Measurements from ENCODE around the gene HPSE2. TPM values are rescaled to one million over a fixed set of nuclear protein-coding genes. Genes with fewer than 3 reads are reported as not detected.

The HPSE2 gene
- total RNA-seq, 1 donor from 2014 or later: not detected

DNA sequence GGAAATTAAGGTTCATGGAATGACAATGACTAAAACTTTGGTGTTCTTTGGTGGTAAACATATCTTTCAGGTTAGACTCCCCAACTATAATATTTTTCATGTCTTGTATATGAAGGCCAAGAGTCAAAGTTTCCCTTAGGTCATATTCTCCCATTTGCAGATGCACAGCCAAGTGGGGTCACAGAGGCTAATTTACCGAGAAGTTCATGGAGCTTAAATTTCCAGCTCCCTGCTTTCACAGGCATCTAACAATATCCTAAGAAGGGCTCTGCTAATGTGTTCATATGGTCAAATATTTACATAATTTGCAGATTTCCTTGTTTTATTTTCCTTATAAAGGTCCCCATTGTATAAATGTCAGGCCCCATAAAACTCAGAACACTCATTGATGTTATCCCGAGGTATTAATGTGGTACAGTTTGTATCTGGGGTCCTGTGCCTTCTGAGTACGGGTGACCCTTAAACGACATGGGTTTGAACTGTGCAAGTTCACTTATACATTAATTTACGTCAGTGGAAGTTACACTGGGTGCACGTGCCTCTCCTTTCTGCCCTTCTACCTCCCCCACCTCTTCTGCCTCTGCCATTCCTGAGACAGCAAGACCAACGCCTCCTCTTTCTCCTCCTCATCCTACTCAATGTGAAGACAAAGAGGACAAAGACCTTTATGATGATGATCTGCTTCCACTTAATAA lies 603.0 kb downstream of the HPSE2 start:
- Mint-ChIP-seq H3K27ac (no peak overlapping the region), H3K36me3 (ENCODE audit: low read depth) (no peaks in the 10 kb centered on the region), H3K4me1 (no peaks in the 10 kb centered on the region), H3K4me3 (no peak overlapping the region), H3K9me3 (no peaks in the 10 kb centered on the region), H3K27me3 (peaks cover 5% of the 10 kb centered on the region)
- DNase-seq: no peak
- intact Hi-C loops (cut with micrococcal nuclease): no loop called here

DNA sequence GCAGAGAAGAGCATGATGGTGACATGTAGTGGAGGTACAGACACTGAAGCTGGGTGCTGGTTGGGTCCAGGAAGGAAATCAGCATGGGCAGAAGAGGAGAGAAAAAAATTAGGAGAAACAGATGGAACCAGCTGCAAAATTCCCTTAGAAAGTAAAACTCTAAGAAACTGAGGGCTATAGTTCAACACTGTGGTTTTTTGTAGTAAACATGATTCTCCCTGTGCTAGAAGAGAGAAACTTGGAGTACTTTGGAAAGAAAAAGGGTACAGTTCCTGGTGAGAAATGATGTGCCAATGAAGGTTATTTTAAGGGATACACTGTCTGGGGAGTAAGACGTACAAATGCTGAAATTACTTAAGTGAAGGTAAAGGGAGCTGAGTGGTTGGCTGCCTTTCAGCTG lies 607.4 kb downstream of the HPSE2 start:
- Mint-ChIP-seq H3K27ac (no peak overlapping the region), H3K4me3 (no peak overlapping the region), H3K36me3 (ENCODE audit: low read depth) (no peaks in the 10 kb centered on the region), H3K9me3 (no peaks in the 10 kb centered on the region), H3K4me1 (no peaks in the 10 kb centered on the region), H3K27me3 (peaks cover 4% of the 10 kb centered on the region)
- no peak for DNase-seq
- intact Hi-C loops (cut with micrococcal nuclease): no loop called here

DNA sequence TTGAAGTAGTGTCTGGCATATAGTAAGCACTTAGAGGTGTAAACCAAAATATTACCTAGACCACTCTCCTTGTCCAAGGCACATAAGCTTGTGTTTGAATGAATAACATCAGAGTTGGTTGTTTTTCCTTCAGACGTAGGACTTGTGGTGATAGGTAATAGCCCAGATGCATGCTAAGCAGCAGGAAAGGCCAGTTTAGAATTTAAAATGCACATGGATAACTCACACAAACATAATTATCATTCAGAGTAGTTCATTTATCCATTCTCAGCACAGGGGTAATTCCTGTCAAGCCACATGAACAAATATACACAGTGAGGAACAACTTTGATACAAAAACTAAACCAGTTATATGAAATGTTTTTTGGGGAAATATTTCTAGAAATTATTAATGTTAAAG lies 607.9 kb downstream of the HPSE2 start:
- Mint-ChIP-seq H3K36me3 (ENCODE audit: low read depth) (no peaks in the 10 kb centered on the region), H3K27me3 (peaks cover 6% of the 10 kb centered on the region), H3K4me3 (no peak overlapping the region), H3K27ac (no peak overlapping the region), H3K9me3 (no peaks in the 10 kb centered on the region), H3K4me1 (no peaks in the 10 kb centered on the region)
- no peak for DNase-seq
- intact Hi-C loops (cut with micrococcal nuclease): no loop called here

DNA sequence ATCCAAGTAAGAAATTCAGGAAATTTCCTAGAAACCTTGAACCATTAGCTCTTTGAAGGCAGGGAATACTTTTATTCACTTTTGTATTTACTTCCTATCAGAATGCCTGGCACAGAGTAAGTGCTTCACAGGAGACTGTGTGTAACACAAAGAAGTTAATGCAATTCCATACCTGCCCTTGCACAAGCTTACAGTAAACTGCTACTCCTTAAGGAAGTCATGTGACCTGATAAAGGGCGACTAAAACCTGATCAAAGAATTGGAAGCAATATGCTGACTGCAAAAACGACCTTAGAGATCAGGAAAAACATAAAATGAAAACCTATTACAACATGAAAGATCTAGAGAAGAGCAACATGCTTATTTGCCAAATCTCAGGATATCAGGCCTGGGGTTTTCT lies 610.7 kb downstream of the HPSE2 start:
- intact Hi-C loops (cut with micrococcal nuclease): no loop called here
- Mint-ChIP-seq H3K4me1 (no peaks in the 10 kb centered on the region), H3K27ac (no peak overlapping the region), H3K36me3 (ENCODE audit: low read depth) (no peaks in the 10 kb centered on the region), H3K4me3 (no peak overlapping the region), H3K9me3 (no peaks in the 10 kb centered on the region), H3K27me3 (peaks cover 6% of the 10 kb centered on the region)
- no peak for DNase-seq

DNA sequence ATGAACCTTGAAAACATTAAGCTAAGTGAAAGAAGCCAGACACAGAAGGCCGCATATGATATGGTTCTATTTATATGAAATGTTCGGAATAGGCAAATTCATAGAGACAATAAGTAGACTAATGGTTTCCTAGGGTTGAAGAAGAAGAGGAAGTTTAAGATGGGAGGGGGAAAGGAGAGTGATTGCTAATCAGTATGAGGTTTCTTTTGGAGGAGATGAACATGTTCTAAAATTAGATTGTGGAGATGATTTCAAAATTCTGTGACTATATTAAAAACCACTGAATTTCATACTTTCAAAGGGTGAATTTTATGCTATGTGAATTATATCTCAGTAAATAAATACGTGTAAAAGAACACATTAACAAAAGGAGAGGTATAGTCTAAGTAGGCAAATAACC lies 612.5 kb downstream of the HPSE2 start:
- peaks cover 5% of the 10 kb centered on the region for H3K27me3 Mint-ChIP-seq
- DNase-seq: no peak
- H3K9me3 Mint-ChIP-seq: no peaks in the 10 kb centered on the region
- intact Hi-C loops (cut with micrococcal nuclease): no loop called here
- no peak overlapping the region for H3K4me3 Mint-ChIP-seq
- H3K27ac Mint-ChIP-seq: no peak overlapping the region
- no peaks in the 10 kb centered on the region for H3K36me3 Mint-ChIP-seq (ENCODE audit: low read depth)
- H3K4me1 Mint-ChIP-seq: no peaks in the 10 kb centered on the region

DNA sequence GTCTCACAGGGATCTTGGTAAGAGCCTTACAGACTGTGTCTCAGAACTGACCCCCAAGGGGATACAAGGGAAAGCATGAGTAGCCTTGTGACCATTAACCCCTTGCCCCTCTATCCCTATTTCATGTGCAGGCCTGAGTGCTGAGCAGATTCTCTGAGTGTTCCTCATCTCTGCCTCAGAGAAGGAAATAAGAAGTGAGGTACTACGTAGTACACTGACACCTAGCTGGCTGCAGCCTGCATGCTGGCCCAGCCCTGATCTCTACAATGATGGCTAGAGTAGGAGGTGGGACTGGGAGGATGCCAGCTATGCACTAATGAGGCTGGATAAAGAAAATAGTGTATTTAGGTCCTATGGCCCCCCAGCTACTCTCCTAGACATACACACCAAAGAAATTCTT lies 614.0 kb downstream of the HPSE2 start:
- Mint-ChIP-seq H3K4me1 (no peaks in the 10 kb centered on the region), H3K4me3 (no peak overlapping the region), H3K27me3 (peaks cover 2% of the 10 kb centered on the region), H3K27ac (no peak overlapping the region), H3K9me3 (no peaks in the 10 kb centered on the region), H3K36me3 (ENCODE audit: low read depth) (no peaks in the 10 kb centered on the region)
- no peak for DNase-seq
- intact Hi-C loops (cut with micrococcal nuclease): no loop called here

DNA sequence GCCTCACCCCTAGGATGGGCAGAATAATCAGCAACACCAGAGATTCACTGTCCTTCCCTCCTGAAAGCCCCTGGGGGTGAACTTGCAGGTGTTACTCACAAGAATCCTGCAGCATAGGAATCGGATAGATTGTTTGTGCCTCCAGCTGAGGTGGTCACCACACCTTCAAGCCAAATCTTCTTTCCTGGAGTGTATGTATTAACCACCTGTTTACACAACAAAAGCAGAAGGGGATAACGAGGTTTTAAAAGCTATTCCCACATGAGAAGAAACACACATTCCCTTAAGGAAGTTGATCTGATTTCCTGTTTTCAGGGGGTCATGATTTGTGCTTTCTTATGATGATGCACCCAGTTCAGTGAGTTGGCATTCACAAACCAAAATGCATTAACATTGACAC lies 615.1 kb downstream of the HPSE2 start:
- intact Hi-C loops (cut with micrococcal nuclease): no loop called here
- Mint-ChIP-seq H3K4me1 (no peaks in the 10 kb centered on the region), H3K27me3 (peaks cover 2% of the 10 kb centered on the region), H3K27ac (no peak overlapping the region), H3K4me3 (no peak overlapping the region), H3K9me3 (no peaks in the 10 kb centered on the region), H3K36me3 (ENCODE audit: low read depth) (no peaks in the 10 kb centered on the region)
- no peak for DNase-seq

DNA sequence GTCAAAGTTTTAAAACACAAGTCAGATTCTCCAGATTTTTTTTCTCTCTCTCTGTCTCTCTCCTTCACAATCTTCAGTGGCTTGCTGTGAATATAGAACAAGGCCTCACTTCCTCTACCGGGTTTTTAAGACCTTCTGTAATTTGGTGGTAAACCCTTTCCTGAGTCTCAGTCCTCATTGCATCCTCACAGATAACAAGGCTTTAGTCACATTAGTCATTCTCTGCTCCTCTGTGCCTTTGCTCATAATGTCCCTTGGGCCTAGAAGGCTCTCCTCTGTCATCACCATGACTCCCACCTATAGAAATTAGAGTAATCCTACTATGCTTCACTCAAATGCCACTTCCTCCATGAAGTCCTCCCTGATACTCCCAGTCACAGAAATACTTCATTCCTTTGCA lies 616.2 kb downstream of the HPSE2 start:
- no peak overlapping the region for H3K4me3 Mint-ChIP-seq
- H3K27me3 Mint-ChIP-seq: peaks cover 2% of the 10 kb centered on the region
- intact Hi-C loops (cut with micrococcal nuclease): no loop called here
- no peak overlapping the region for H3K27ac Mint-ChIP-seq
- no peaks in the 10 kb centered on the region for H3K36me3 Mint-ChIP-seq (ENCODE audit: low read depth)
- no peaks in the 10 kb centered on the region for H3K4me1 Mint-ChIP-seq
- no peak for DNase-seq
- no peaks in the 10 kb centered on the region for H3K9me3 Mint-ChIP-seq

DNA sequence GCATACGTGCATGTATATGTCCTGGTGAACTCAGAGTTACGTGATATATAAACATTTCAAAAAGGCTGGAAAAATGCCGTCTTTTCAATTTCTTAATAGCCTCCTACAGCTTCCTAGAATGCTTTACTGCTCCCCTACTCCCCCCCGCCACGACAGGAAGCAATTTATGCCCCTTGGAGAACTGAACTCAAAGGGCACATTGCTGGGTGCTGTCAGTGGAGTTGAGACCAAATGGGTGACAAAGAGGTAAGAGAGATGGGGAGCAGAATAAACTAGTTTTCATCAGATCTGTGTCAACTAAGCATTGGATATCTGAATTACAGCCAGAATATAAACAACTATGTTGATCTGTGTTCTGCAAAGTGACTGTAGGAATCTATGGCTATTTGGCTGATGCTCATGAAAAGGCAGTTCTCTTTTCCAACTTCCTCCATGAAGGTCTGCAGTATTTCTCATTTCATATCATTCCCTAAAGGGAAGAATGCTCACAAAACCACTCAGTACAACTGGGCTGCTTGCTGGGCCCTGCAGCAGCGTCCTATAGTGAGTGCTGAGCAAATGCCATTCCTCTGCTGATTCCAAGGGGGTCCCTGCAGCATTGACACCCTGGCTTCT lies 617.6 kb downstream of the HPSE2 start:
- intact Hi-C loops (cut with micrococcal nuclease): no loop called here
- Mint-ChIP-seq H3K27me3 (peaks cover 2% of the 10 kb centered on the region), H3K4me3 (no peak overlapping the region), H3K27ac (no peak overlapping the region), H3K4me1 (no peaks in the 10 kb centered on the region), H3K36me3 (ENCODE audit: low read depth) (no peaks in the 10 kb centered on the region), H3K9me3 (no peaks in the 10 kb centered on the region)
- no peak for DNase-seq

DNA sequence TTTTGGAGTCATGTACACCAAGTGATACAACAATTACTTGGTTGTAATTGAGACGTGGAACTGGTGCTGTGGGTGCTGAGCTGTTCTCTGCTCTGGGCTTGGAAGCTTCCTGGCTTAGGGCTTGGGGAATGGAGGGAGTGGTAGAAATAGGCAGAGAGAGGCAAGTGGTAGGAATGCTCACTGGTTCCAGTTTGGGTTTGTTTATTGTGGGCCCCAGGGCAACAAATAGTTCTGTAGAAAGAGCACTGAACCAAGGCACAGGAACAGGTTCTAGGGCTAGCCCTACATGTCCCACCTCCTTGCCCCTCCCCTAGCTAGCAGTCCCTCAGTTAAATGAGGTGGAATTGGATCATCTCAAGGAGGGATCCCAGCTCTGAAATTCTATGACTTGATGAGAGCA lies 622.2 kb downstream of the HPSE2 start:
- H3K27ac Mint-ChIP-seq: no peak overlapping the region
- no peaks in the 10 kb centered on the region for H3K4me1 Mint-ChIP-seq
- no peak for DNase-seq
- H3K9me3 Mint-ChIP-seq: peaks cover 3% of the 10 kb centered on the region
- no peak overlapping the region for H3K4me3 Mint-ChIP-seq
- intact Hi-C loops (cut with micrococcal nuclease): no loop called here
- peaks cover 4% of the 10 kb centered on the region for H3K27me3 Mint-ChIP-seq
- H3K36me3 Mint-ChIP-seq (ENCODE audit: low read depth): no peaks in the 10 kb centered on the region

DNA sequence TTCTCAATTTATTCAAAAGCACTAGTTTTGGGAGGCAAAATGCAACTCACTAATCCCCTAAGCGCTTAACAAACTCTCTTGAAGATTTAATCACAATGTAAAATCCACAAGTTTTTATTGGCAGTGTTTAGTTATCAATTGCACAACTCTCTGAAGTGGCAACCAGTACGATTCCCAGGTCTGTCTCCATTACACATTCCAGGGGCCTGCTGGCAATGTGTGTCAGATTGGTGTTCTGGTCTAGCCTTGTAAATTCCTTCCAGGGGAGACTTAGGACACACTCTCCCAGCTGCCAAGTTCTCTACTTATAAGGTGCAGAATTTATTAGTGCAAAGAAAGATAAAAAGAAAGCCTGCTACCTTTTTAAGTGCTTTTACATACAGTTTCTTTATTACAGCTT lies 624.2 kb downstream of the HPSE2 start:
- intact Hi-C loops (cut with micrococcal nuclease): no loop called here

DNA sequence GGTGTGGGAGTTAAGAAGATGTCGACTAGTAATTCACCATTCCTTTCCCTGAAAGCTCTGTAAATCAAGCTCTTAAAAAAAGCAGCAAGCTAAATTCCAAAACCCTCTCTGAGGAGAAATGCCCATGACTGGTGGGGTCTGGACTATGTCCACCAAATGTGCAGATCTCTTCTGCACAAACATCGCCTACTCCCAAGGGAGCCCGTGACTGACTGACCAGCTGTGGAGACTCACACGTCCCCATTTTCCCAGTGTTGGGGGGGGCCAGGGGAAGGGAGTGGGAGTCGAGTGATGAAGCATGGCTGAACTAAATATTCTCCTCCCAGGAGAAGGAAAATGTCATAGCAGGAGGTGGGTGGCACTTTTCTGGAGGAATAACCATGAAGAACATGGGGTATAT lies 624.8 kb downstream of the HPSE2 start:
- H3K9me3 Mint-ChIP-seq: peaks cover 3% of the 10 kb centered on the region
- intact Hi-C loops (cut with micrococcal nuclease): no loop called here
- DNase-seq: no peak
- H3K4me1 Mint-ChIP-seq: no peaks in the 10 kb centered on the region
- H3K36me3 Mint-ChIP-seq (ENCODE audit: low read depth): no peaks in the 10 kb centered on the region
- no peak overlapping the region for H3K27ac Mint-ChIP-seq
- H3K4me3 Mint-ChIP-seq: no peak overlapping the region
- peaks cover 12% of the 10 kb centered on the region for H3K27me3 Mint-ChIP-seq

More for the DNA sequence above, 624.2 kb downstream of the HPSE2 start:
- Mint-ChIP-seq H3K4me1 (no peaks in the 10 kb centered on the region), H3K27me3 (peaks cover 10% of the 10 kb centered on the region), H3K4me3 (no peak overlapping the region), H3K9me3 (peaks cover 3% of the 10 kb centered on the region), H3K27ac (no peak overlapping the region), H3K36me3 (ENCODE audit: low read depth) (no peaks in the 10 kb centered on the region)
- no peak for DNase-seq

DNA sequence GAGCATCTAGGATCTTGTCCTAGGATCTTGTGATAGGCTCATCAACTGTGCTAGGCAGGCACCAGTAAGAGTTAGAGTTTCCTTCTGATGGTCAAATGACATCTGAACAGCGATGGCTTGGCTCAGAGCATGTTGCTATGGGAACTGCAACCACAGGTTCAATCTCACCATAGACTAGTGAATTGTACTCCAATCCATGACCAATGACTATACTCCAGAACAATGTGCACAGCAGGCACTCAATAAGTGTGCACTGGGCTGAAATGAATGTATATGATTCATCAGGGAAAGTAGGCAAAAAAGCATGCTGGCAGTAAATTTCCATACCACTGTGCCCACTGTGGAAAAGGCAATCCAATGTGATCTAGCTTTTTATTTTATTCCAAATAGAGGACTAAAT lies 625.4 kb downstream of the HPSE2 start:
- Mint-ChIP-seq H3K36me3 (ENCODE audit: low read depth) (no peaks in the 10 kb centered on the region), H3K27ac (no peak overlapping the region), H3K9me3 (peaks cover 3% of the 10 kb centered on the region), H3K4me3 (no peak overlapping the region), H3K27me3 (peaks cover 12% of the 10 kb centered on the region), H3K4me1 (no peaks in the 10 kb centered on the region)
- DNase-seq: no peak
- intact Hi-C loops (cut with micrococcal nuclease): no loop called here

DNA sequence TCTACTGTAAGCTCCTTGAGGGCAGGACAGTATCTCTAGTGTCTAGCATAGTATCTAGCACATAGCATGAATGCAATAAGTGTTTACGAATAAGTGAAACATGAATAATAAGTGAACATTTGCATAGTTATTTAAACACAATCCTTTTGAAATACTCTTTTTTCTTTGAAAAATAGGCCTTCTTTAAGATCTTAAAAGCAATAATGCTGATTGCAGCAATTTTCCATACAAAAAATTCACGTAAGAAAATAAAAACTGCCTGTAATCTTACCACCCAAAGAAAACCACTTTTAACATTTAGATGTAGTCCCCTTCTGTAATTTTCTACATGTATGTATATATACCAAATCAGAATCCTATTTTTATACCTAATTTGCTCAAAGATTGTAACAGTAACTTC lies 626.4 kb downstream of the HPSE2 start:
- peaks cover 12% of the 10 kb centered on the region for H3K27me3 Mint-ChIP-seq
- DNase-seq: no peak
- H3K4me1 Mint-ChIP-seq: no peaks in the 10 kb centered on the region
- H3K4me3 Mint-ChIP-seq: no peak overlapping the region
- no peaks in the 10 kb centered on the region for H3K36me3 Mint-ChIP-seq (ENCODE audit: low read depth)
- peaks cover 3% of the 10 kb centered on the region for H3K9me3 Mint-ChIP-seq
- intact Hi-C loops (cut with micrococcal nuclease): no loop called here
- no peak overlapping the region for H3K27ac Mint-ChIP-seq

DNA sequence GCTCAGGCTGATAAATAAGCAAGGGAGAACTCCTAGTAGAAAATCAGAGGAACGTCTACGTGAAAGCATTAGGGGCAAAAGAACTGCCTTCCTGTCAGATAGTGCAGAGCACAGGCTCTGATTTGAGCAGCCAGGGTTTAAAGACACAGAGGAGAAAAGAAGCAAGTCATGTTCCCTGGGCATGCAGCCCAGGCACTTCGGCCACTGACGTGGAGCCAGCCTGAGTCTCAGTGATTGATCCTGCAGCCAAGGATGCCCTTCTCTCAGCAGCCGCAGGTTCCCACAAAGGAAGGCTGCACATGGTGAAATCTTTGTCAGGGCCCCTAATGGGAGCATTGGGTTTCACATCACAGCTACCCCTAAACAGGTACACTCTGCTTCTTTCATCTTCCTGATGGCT lies 627.2 kb downstream of the HPSE2 start:
- H3K27ac Mint-ChIP-seq: no peak overlapping the region
- H3K4me1 Mint-ChIP-seq: no peaks in the 10 kb centered on the region
- H3K27me3 Mint-ChIP-seq: peaks cover 10% of the 10 kb centered on the region
- no peaks in the 10 kb centered on the region for H3K36me3 Mint-ChIP-seq (ENCODE audit: low read depth)
- no peak overlapping the region for H3K4me3 Mint-ChIP-seq
- H3K9me3 Mint-ChIP-seq: peaks cover 3% of the 10 kb centered on the region
- intact Hi-C loops (cut with micrococcal nuclease): no loop called here
- DNase-seq: no peak

Measured in activated CD4-positive, alpha-beta T cell treated with anti-CD3 and anti-CD28 coated beads, Interleukin-2, amount 10 ng/mL, durations not matched to agents 24 days and 14 days (primary cell).